HG03432 (cell line): ENCODE data around the gene ARHGEF38.
"Not testable (repeated sequence)": the region's sequence is repeated elsewhere in the genome, so short reads cannot be mapped to it uniquely, and the experiment has no call there.

ENCODE experiments used
- ATAC-seq: cut with Tn5 transposase; IDR thresholded peaks from one replicate; pipeline ENCODE4 v1.9.1; 2021; ENCODE audit warnings: mild to moderate bottlenecking, moderate library complexity; ENCODE audit not compliant: unreplicated experiment

The ARHGEF38 gene

GRCh38 chr4:105708181-105709080 is 156.0 kb downstream of the ARHGEF38 start, which contains the start of the genes GSTCD and INTS12:
GSTCD (plus strand) TSS chr4:105708784; CDS start chr4:105717614, 8,830 bp downstream.
INTS12 (minus strand) TSS chr4:105708689; CDS start chr4:105700005, 8,684 bp downstream.
- ATAC-seq = peak; percentile 87

GRCh38 chr4:105709081-105709450 is 156.6 kb downstream of the ARHGEF38 start:
- ATAC-seq = peak; percentile 40

- ATAC-seq = no peak
Observed at GRCh38 chr4:105710012-105710600, 157.7 kb downstream of the ARHGEF38 start.

GRCh38 chr4:105710678-105711077 is 158.3 kb downstream of the ARHGEF38 start:
- no peak for ATAC-seq

GRCh38 chr4:105712766-105713165 is 160.3 kb downstream of the ARHGEF38 start:
- ATAC-seq = no peak

- peak; percentile 64 for ATAC-seq
Observed at GRCh38 chr4:105714071-105714521, 161.7 kb downstream of the ARHGEF38 start.

- no peak for ATAC-seq
Observed at GRCh38 chr4:105714932-105715331, 162.5 kb downstream of the ARHGEF38 start.

- ATAC-seq = no peak
Observed at GRCh38 chr4:105715692-105716278, 163.4 kb downstream of the ARHGEF38 start.

- ATAC-seq = no peak
Observed at GRCh38 chr4:105719204-105719603, 166.8 kb downstream of the ARHGEF38 start.

- no peak for ATAC-seq
Observed at GRCh38 chr4:105725623-105726022, 173.2 kb downstream of the ARHGEF38 start.

- not testable (repeated sequence) for ATAC-seq
Observed at GRCh38 chr4:105729895-105730294, 177.5 kb downstream of the ARHGEF38 start.
